Ectodermal cell (in vitro differentiated cells): ENCODE measurements around the gene FGD4. TPM values are rescaled to one million over a fixed set of nuclear protein-coding genes. Genes with fewer than 3 reads are reported as not detected.
A peak's percentile ranks its signal among the peaks of the same experiment; 100 is the strongest.

Source experiments
- H3K27ac ChIP-seq: 2 replicates; pipeline ENCODE4 v1.7.0; 2013; ENCODE audit warnings: mild to moderate bottlenecking, low read depth, low read length; ENCODE audit not compliant: insufficient read depth, poor library complexity, severe bottlenecking
- H3K27me3 ChIP-seq: 2 replicates; pipeline ENCODE4 v1.7.0; 2013; ENCODE audit warnings: mild to moderate bottlenecking, low read length; ENCODE audit not compliant: insufficient read depth, control insufficient read depth, poor library complexity, severe bottlenecking
- H3K36me3 ChIP-seq: one replicate; pipeline ENCODE4 v1.7.0; 2013; ENCODE audit warnings: low read length; ENCODE audit not compliant: control insufficient read depth, insufficient read depth
- H3K4me1 ChIP-seq: one replicate; pipeline ENCODE4 v1.7.0; 2013; ENCODE audit warnings: low read length; ENCODE audit not compliant: control insufficient read depth, insufficient read depth
- H3K4me3 ChIP-seq: 2 replicates; pipeline ENCODE4 v1.7.0; 2013; ENCODE audit warnings: low read depth, low read length, control low read depth; ENCODE audit not compliant: insufficient read depth
- H3K9me3 ChIP-seq: 2 replicates; pipeline ENCODE4 v1.7.0; 2013; ENCODE audit warnings: mild to moderate bottlenecking, low read length, moderate library complexity; ENCODE audit not compliant: control insufficient read depth
- WGBS, 2 experiments: methylation state at CpG; one replicate each; pipeline ENCODE4 v1.1.7; 2013; ENCODE audit warnings: missing lambda C conversion rate in 2 of 2; 5-methylcytosine and 5-hydroxymethylcytosine counted together
- polyA plus RNA-seq, 4 experiments: library from polyadenylated mRNA; stranded (reverse); fragments of 50-300 nt; gene quantifications; one replicate each; pipeline ENCODE4 v1.2.3, GENCODE V29; 2013

Gene FGD4
- 12.3 TPM for polyA plus RNA-seq (2013, experiment 1 of 4)
- 14.4 TPM for polyA plus RNA-seq (2013, experiment 2 of 4)
- 11.3 TPM for polyA plus RNA-seq (2013, experiment 3 of 4)
- polyA plus RNA-seq (2013, experiment 4 of 4) = 13.1 TPM

DNA sequence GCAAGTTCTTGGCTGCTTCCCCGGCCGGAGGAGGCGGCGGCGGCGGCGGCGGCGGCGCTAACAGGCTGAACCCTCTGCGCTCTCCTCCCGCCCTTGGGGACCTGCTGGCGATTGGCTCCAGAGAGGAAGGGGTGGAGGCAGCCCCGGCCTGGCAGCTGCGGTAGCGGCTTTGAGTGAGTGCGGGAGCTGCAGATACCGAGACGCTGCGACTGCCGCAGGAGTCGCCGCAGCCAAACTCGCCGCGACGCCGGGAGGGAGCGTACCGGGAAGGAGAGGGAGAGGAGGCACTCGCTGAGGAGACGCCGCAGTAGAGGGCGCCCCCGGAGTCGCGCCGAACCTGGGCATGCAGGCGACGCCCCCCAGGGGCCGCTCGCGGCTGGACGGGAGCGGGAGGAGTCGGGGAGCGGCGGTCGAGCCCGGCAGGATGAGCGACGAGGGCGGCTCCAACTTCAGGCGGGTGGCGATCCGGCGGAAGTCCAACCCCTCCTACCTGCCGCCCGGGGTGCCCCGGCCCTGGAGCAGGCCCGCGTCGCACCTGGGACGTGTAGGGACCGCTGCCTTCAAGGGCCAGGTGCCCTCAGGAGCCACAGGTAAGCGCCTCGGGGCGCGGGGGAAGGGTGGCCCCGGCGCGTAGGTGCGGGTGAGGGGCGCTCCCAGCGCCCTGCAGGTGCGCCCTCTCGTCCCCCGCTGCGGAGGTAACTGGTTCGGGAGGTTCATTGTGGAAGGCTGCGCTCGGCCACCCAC is at the start of gene FGD4:
TSS of gene FGD4 (plus strand) at position 189 of the 744 bp plus-strand sequence.
- H3K27me3 ChIP-seq = peaks cover 35% of the 10 kb centered on the region
- H3K27ac ChIP-seq = peak within 1 kb of the TSS; percentile 74
- no peaks in the 10 kb centered on the region for H3K36me3 ChIP-seq
- peaks cover 5% of the 10 kb centered on the region for H3K4me1 ChIP-seq
- H3K9me3 ChIP-seq = no peaks in the 10 kb centered on the region
- H3K4me3 ChIP-seq = peak within 1 kb of the TSS; percentile 83
- WGBS, 2 experiments = 0% methylated on average over 82 of the region's 82 CpGs

DNA sequence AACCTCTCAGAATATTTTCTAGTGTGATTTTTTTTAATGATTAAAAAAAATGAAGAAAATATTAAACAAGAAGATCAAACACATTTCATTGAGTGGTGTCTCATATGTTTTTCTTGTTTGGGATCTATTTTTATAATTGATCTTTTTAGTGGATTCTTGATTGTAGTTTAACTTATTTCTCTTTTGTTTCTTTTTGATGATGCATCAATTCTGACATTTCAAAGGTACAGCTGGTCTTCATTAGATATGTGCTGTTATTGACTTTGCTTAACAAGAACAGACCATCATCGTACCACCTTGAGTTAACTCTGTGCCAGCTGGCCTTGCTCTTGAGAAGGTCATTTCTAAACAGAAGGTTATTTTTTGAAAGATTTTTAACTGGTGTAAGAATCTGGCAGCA is 45.8 kb upstream of the FGD4 start:
- Histone ChIP-seq H3K27me3 (no peaks in the 10 kb centered on the region), H3K4me3 (no peak overlapping the region), H3K36me3 (no peaks in the 10 kb centered on the region), H3K27ac (no peak overlapping the region), H3K9me3 (no peaks in the 10 kb centered on the region), H3K4me1 (no peaks in the 10 kb centered on the region)
- 91 to 96% methylated on average over 1 of the region's 1 CpG for WGBS, 2 experiments

DNA sequence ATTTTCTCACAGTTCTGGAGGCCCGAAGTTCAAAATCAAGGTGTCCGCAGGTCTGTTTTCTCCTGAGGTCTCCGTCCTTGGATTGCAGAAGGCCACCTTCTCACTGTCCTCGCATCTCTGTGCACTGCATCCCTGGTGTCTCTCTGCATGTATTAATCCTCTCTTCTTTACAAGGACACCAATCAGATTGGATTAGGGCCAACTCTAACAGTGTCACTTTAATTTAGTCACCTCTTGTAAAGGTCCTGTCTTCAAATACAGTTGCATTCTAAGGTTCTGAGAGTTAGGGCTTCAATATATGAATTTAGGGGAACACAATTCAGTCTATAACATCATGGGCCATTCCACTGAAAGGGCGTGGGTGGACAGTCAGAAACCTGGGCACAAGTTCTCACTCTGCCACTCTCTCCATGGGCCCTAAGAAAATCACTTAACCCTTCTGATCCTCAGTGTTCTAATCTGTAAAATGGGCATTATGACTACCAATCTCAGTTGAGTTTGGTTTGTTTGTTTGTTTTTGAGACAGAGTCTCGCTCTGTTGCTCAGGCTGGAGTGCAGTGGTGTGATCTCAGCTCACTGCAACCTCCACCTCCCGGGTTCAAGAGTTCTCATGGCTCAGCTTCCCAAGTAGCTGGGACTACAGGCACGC is 41.6 kb upstream of the FGD4 start:
- Histone ChIP-seq H3K4me3 (no peak overlapping the region), H3K27me3 (no peaks in the 10 kb centered on the region), H3K27ac (no peak overlapping the region), H3K4me1 (no peaks in the 10 kb centered on the region), H3K36me3 (no peaks in the 10 kb centered on the region), H3K9me3 (no peaks in the 10 kb centered on the region)
- 93% methylated on average over 8 of the region's 8 CpGs for WGBS, 2 experiments

DNA sequence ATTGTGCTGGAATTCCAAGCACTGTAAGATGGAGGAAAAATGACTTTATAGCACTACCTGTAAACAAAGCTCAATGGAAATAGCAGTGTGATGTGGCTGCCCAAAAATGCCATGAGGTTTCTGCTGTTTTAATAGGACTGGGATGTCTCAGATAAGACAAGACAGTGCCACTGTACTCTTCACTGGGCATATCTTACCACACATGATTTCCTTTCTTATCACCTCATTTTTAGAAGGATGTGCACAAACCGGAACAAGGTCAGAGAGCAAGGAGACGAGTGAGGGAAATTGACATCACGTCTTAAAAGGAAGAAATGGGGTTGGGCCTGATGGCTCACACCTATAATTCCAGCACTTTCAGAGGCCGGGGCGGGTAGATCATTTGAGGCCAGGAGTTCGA is 38.4 kb upstream of the FGD4 start:
- Histone ChIP-seq H3K36me3 (no peaks in the 10 kb centered on the region), H3K4me1 (no peaks in the 10 kb centered on the region), H3K9me3 (no peaks in the 10 kb centered on the region), H3K27me3 (no peaks in the 10 kb centered on the region), H3K4me3 (no peak overlapping the region), H3K27ac (no peak overlapping the region)
- 87 to 92% methylated on average over 6 of the region's 6 CpGs for WGBS, 2 experiments

DNA sequence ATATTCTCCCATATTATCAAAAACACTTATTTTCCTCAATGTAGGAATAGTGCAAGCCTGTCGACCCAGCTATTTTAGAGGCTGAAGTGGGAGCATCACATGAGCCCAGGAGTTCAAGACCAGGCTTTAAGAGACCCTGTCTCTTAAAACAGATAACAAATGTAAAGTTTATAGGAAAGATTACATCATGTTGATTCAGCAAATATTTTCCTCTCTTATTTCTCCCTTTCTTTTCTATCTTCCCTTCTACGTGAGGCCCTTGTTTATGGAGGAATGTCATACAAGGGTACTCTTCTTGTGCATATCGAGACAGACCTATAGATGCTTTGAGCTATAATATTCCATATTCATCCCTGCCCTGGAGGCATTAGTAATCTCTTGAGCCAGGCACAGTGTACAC is 36.5 kb upstream of the FGD4 start:
- no peak overlapping the region for H3K4me3 ChIP-seq
- no peak overlapping the region for H3K27ac ChIP-seq
- no peaks in the 10 kb centered on the region for H3K27me3 ChIP-seq
- no peaks in the 10 kb centered on the region for H3K4me1 ChIP-seq
- no peaks in the 10 kb centered on the region for H3K36me3 ChIP-seq
- H3K9me3 ChIP-seq = no peaks in the 10 kb centered on the region
- 85 to 93% methylated on average over 3 of the region's 3 CpGs for WGBS, 2 experiments

DNA sequence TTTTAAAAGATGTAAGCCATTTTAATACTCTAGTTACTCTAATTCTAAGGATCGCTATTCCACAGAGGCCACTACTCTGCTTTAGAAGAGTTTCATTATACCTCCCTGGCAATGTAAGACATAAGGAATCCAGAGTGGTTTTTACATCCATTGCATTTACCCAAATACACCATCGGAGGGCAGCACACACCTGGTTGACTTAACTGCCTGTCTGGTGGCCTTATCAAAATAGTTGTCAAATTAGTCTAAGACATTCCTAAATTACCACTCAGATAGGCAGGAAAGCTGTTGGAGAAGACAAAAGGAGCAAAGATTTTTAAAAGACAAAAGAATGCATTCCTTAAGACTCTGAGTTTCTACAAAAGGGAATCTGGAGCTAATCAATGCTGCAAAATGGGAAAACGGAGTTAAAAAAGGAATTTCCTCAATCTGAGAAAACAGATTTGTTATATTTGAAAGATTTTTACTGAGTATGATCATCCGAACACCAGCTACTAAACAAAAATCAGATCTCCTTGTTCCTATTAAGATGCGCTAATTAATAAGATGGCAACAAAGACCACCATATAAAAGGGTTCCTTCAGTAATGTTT is 33.8 kb upstream of the FGD4 start:
- Histone ChIP-seq H3K27ac (no peak overlapping the region), H3K4me1 (no peaks in the 10 kb centered on the region), H3K4me3 (no peak overlapping the region), H3K27me3 (no peaks in the 10 kb centered on the region), H3K36me3 (no peaks in the 10 kb centered on the region), H3K9me3 (no peaks in the 10 kb centered on the region)
- WGBS, 2 experiments = 33 to 56% methylated on average over 3 to 5 of the region's 5 CpGs

DNA sequence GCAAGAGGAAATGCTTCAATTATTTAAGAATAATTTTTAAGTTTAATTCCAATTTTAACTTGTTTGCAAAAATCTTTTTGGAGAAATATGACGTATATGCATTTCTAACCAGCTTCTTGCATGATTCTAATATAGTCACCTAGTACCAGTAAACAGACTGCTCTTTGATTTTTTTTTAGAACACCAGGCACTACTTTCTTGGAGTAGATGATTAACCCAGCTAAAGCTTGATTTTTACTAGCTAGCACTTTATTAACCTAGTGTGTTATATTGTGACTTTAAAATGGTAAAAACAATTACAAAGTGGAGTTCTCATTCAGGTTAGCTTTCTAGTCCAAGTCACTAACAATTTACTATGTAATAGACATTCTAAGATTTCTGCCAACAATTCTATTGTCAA is 32.6 kb upstream of the FGD4 start:
- WGBS, 2 experiments = 100% methylated on average over 1 of the region's 1 CpG; no CpG with 5 or more reads in 1 of the 2 experiments
- no peak overlapping the region for H3K27ac ChIP-seq
- no peaks in the 10 kb centered on the region for H3K27me3 ChIP-seq
- no peak overlapping the region for H3K4me3 ChIP-seq
- no peaks in the 10 kb centered on the region for H3K4me1 ChIP-seq
- no peaks in the 10 kb centered on the region for H3K9me3 ChIP-seq
- no peaks in the 10 kb centered on the region for H3K36me3 ChIP-seq

DNA sequence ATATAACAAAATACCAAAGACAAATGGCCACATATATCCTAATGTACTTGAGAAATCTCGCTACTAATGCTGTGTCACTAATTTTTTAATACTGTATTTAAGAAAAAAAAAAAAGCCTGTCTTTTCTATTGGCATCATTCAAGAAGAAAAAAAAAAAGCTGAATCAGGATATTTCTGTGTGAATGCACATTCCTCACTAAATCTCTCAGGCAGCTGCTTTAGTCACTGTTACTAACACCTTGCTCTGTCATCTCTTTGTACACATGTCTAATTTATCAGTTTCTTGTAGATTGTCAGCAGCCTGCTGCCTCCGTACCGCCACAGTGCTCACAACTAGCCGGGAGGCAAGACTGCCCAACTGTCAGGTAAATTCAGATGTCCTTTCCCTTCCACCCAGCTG is 32.0 kb upstream of the FGD4 start:
- WGBS, 2 experiments = 92 to 95% methylated on average over 3 to 4 of the region's 4 CpGs
- H3K27me3 ChIP-seq = no peaks in the 10 kb centered on the region
- no peaks in the 10 kb centered on the region for H3K9me3 ChIP-seq
- no peak overlapping the region for H3K4me3 ChIP-seq
- no peak overlapping the region for H3K27ac ChIP-seq
- no peaks in the 10 kb centered on the region for H3K4me1 ChIP-seq
- no peaks in the 10 kb centered on the region for H3K36me3 ChIP-seq

DNA sequence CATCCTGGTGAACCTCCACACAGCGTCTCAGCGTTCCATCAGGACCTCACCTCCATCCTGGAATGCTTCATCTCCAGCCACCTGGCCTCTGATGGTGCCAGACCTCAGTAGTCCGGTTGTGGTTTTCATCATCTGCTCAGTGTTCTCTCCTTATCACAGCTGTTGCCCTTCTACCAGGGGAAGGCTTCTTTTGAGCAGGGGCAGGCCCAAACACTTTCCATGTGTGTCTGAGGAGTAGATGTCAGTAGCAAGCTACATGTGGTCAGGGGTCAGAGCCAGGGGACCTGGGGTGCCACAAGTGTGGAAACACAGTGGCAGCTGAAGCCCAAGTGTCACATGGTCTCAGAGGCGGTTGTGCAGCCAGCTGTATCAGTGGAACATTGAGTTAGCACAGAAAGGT is 30.2 kb upstream of the FGD4 start:
- Histone ChIP-seq H3K9me3 (no peaks in the 10 kb centered on the region), H3K27me3 (no peaks in the 10 kb centered on the region), H3K4me1 (no peaks in the 10 kb centered on the region), H3K4me3 (no peak overlapping the region), H3K27ac (no peak overlapping the region), H3K36me3 (no peaks in the 10 kb centered on the region)
- WGBS, 2 experiments = 93 to 96% methylated on average over 4 of the region's 4 CpGs

DNA sequence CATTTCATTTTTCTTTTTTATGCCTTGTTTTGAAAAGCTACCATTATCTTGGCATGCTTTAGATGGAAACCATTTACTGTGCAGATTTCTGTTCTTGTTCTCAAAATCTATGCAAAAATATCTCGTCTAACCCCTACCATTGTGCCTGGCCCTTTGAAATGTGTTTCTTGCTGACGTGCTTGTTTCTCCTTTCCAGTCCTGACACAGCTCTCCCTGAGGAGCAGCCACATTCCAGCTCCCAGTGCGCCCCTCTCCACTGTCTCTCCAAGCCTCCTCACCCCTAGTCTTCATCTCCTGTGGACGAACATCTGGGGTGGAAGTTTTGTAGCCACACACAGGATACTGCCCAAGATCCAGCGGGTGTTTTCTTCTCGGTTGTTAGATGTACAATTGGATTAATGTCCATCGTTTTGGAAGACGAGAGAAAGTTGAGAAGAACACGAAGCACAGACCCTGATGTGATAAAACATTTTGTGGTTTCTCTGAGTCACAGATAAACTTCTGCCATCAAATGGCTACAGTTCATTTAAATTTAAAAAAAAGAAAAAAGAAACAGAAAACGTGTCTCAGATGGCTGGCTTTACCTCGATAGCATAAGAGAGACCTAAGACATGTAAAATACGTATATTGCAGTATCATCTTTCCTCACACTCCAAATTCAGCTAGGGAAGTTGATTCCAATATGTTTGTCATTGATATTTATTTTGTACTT is 21.9 kb upstream of the FGD4 start:
- no peaks in the 10 kb centered on the region for H3K9me3 ChIP-seq
- H3K27ac ChIP-seq = no peak overlapping the region
- peaks cover 7% of the 10 kb centered on the region for H3K4me1 ChIP-seq
- WGBS, 2 experiments = 83 to 85% methylated on average over 9 to 12 of the region's 12 CpGs
- H3K27me3 ChIP-seq = no peaks in the 10 kb centered on the region
- no peak overlapping the region for H3K4me3 ChIP-seq
- no peaks in the 10 kb centered on the region for H3K36me3 ChIP-seq
